GM19372 (cell line): ENCODE results near the gene ARID5B.
A peak's percentile ranks its signal among the peaks of the same experiment; 100 is the strongest.

Experiments used
- ATAC-seq: cut with Tn5 transposase; IDR thresholded peaks from one replicate; pipeline ENCODE4 v1.9.1; 2021; ENCODE audit warnings: mild to moderate bottlenecking, low read depth, moderate library complexity; ENCODE audit not compliant: unreplicated experiment

ARID5B gene

DNA sequence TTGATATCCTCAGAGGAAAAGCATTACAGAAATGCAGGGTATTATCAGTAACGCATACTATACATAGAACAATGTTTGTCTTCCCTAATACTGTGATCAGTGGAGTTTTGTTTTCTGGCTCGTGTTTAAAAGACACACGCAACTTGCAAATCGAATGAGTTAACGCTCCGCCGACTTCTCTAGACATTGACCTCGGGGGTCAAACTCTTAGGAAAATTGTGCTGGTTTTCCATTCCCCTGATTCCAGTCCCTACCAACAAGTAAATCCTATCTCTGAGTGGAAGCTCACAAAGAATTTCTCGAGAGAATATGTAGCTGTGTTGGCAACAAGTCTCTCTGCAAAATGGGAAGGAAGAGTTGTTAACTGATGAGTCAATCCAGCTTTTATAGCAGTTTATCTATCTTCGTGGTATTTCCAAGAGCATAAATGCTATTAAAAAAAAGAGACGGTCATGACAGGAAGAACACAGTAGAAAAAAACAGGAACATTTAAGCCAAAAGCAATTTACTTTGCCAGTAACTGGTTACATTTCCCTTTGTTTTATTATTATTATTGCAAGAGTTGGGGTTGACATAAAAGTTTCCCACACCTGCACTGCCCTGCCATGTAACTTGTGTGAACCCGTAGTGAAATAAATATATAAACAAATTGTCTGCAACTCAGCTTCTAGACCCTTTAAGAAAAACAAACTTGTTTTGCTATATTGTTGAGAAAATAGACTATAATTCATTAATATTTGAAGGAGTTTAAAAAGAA lies 144.4 kb downstream of the ARID5B start:
- ATAC-seq, result no peak

GRCh38 chr10:62046522-62047227 lies 145.2 kb downstream of the ARID5B start:
- peak; percentile 40 for ATAC-seq

- no peak for ATAC-seq
Observed at GRCh38 chr10:62047228-62047892, 145.9 kb downstream of the ARID5B start.

DNA sequence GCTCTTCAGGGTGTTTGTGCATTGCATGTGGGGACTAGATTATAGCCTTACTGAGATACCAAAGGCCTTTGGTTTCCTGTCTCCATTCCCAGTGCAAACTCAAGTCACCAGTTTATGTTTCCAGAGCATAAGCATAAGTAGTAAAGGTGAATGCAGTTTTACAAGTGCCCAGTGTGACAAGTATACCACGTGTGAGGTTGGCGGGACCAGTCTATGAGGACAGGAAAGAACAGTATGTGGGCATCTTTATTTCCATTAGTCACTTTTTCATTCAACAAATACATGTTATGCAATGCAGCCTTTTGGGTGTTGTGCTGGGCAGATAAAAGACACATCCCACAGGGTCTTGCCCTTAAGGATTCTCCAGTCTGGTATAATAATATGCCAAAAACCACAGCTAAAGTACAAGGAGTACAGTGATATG lies 146.5 kb downstream of the ARID5B start:
- ATAC-seq, result no peak

- no peak for ATAC-seq
Observed at GRCh38 chr10:62048470-62048869, 147.0 kb downstream of the ARID5B start.

GRCh38 chr10:62048919-62049623 lies 147.6 kb downstream of the ARID5B start:
- no peak for ATAC-seq

GRCh38 chr10:62049624-62050345 lies 148.3 kb downstream of the ARID5B start:
- ATAC-seq, result no peak

- no peak for ATAC-seq
Observed at GRCh38 chr10:62050346-62050892, 148.9 kb downstream of the ARID5B start.

DNA sequence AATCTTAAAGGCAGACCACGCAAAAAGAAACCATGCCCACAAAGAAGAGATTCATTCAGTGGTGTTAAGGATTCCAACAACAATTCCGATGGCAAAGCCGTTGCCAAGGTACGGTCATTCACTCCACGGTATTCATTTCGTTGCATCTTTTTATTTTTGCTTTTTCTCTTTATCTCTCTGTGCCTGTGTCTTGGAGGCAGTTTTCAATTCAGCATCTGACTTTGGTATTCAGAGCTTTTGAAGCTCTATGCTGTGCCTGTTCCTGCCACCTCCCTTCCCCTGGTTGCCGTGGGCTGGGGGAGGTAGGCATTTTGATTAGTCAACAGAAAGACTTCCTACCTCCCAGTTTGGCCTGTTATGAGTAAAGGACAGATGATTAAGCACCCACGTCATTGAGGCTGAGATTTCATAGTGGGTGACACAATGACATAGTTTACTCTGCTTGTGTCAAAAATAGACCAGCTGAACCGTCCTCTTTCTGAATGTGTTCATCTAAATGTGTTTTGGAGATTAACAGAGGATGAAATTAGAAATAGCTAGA lies 149.5 kb downstream of the ARID5B start:
- ATAC-seq, result peak; percentile 30

GRCh38 chr10:62052276-62052675 lies 150.8 kb downstream of the ARID5B start:
- no peak for ATAC-seq

DNA sequence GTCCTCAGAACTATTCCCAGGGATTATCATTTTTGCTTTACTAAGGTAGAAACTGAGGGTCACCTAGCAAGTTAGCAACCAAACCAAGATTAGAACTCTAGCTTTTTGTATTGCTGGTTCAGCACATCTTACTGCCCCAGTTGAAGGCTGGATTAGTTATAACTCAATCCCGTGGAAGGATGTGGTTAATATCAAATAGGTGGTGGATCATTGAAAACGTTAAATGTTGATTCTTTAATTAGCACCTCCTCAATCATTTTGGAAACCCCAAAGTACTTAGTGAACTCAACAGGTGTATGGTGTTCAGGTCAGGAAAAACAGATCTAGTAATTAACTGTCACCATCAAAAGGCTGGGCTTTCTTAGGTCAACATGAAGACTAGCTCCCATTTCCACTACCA lies 152.4 kb downstream of the ARID5B start:
- no peak for ATAC-seq

DNA sequence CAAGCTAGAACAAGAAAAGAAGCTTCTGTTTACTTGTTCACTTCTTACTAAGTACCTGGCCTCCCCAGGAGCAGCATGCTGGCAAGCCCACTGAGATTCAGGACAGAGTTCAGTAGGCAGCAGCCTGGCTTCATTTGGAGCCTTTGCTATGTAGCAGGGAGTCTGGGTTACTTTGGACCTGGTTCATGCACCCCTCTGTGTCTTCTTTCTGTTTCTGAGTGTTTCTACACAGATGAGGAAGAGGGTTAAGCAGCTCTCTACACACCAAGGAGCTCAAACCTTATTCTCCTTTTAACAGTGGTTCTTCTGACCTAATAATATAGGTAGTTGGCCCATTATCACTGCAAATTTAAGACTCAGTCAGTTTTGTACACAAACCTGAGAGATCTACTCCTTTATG lies 152.9 kb downstream of the ARID5B start:
- ATAC-seq, result no peak

DNA sequence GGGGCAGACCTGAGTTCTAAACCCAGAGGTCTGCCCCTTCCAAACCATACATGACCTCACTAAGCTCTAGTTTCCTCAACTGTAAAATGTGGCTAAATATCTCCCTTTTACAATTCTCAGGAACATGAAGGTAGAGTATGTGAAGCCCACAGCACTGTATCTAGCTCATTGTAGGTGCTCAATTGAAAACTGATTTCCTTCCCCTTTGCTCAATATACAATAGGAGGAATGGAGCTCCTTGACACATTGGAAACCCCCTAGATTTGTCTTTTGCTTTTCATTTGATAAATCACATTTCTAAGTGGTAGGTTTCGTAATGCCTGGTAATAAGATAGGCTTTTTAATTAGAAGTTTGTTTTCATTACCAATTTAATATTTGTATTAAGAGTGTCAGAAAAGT lies 153.3 kb downstream of the ARID5B start:
- no peak for ATAC-seq

GRCh38 chr10:62056219-62056618 lies 154.7 kb downstream of the ARID5B start:
- ATAC-seq, result no peak

- no peak for ATAC-seq
Observed at GRCh38 chr10:62056698-62057097, 155.2 kb downstream of the ARID5B start.

DNA sequence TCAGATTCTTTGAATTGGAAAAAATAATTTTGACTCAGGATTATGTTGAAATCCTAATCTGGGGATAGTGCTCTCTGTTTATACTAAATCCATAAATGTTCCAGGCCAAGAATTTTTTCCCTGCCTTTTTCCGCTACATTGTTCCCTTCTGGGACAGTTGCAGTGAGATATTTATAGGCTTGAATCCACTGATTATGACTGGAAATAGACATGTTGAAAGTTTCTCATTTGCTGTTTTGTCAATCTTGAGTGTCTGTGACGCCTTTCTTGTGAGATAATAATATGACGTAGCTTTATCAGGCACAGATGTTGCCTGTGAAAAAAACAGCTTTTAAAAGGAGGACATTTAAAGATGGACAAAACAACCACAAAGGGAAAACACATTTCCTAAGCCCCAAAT lies 155.9 kb downstream of the ARID5B start:
- ATAC-seq, result no peak

DNA sequence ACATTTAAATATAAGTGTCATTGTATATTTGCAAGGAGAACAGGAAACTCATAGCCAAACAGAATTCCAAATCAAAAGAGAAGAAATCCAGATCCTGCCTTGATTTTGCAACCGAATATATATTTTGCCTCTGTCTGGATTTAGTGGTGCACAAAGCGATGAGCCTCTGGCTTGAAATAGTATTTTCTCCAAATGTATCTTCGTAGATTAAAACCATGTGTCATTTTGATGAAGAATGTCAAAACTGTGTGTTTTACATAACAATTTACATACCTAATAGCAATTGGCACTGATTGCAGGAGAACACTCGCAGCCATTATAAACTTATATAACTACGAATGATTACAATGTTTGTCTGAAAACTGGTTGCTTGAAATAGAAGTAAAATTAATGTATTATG lies 156.4 kb downstream of the ARID5B start:
- ATAC-seq, result no peak

- ATAC-seq, result no peak
Observed at GRCh38 chr10:62058476-62058875, 157.0 kb downstream of the ARID5B start.

DNA sequence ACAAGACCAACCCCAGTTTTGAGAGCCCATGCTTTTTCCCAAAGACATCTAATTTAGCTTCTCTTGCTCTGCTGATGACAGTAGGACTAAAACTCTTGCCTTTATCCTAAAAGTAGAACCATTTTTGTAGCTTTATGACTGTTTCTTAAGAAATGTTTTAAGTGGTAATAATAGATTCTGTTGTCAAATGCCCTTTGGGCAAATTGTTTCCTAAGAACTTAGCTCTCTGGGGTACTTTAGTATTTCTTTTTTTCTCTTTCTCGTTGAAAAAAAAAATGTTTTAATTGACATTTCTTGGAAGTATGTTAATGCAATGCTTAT lies 157.4 kb downstream of the ARID5B start:
- ATAC-seq, result no peak
